GM18526 (cell line): ENCODE measurements around the gene HOXC6.

ENCODE experiments used
- POLR2A ChIP-seq: IDR thresholded peaks from 3 replicates; pipeline ENCODE4 v1.6.1; 2011; ENCODE audit not compliant: insufficient read length; ENCODE audit errors: extremely low read depth

Gene HOXC6

GRCh38 chr12:54053003-54053750, 24.9 kb downstream of the HOXC6 start:
- TF ChIP-seq POLR2A = peak; percentile 85

DNA sequence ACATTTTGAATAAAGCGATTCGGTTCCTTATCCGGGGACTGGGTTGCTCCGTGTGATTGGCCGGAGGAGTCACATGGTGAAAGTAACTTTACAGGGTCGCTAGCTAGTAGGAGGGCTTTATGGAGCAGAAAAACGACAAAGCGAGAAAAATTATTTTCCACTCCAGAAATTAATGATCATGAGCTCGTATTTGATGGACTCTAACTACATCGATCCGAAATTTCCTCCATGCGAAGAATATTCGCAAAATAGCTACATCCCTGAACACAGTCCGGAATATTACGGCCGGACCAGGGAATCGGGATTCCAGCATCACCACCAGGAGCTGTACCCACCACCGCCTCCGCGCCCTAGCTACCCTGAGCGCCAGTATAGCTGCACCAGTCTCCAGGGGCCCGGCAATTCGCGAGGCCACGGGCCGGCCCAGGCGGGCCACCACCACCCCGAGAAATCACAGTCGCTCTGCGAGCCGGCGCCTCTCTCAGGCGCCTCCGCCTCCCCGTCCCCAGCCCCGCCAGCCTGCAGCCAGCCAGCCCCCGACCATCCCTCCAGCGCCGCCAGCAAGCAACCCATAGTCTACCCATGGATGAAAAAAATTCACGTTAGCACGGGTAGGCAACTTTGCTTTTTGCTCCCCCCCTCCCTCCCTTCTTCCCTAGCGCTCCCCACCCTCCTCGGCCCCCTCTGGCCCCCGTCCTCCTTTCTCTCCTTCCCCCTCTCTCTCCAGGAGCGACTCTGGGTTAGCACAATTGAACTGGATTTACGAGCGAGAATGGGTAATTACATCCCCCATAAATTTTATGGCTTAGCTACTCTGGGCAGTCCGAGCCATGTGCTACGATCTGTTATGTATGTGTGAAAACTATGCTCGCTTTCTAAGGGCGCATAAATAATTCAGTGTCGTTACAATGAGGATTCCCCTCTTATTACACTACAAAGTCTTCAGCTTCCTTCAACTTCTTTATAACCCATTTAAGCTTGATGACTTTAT, 25.8 kb downstream of the HOXC6 start, which contains the start of gene HOXC4:
TSS of gene HOXC4 (plus strand) at position 85 of the 991 bp plus-strand sequence. CDS start at position 173, 88 bp downstream.
- TF ChIP-seq POLR2A = no peak

GRCh38 chr12:54054742-54055194, 26.5 kb downstream of the HOXC6 start:
- no peak for TF ChIP-seq POLR2A

DNA sequence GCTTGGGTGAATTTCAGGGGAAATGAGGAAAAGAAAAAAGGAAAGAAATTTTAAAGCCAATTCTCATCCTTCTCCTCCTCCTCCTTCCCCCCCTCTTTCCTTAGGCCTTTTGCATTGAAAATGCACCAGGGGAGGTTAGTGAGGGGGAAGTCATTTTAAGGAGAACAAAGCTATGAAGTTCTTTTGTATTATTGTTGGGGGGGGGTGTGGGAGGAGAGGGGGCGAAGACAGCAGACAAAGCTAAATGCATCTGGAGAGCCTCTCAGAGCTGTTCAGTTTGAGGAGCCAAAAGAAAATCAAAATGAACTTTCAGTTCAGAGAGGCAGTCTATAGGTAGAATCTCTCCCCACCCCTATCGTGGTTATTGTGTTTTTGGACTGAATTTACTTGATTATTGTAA, 27.3 kb downstream of the HOXC6 start:
- TF ChIP-seq POLR2A = no peak

DNA sequence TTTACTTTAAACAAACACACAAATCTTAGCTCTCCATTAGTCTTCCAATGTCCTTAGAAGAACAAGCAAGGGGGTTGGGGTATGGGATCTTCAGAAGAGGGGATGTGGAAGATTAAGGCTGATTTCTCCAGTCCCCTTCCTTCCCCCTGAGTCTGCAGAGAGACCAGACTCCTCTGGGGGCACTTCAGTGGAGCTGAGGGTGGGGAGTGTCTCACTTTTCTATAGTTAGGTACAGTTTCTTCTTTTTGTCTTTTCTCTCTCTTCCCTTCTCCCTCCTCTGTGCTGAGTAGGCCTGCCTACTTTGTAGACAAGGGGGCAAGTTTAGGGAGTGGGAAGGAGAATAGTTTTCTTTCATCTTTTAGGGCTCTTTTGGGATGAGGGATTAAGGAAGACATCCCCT, 27.9 kb downstream of the HOXC6 start:
- no peak for TF ChIP-seq POLR2A

DNA sequence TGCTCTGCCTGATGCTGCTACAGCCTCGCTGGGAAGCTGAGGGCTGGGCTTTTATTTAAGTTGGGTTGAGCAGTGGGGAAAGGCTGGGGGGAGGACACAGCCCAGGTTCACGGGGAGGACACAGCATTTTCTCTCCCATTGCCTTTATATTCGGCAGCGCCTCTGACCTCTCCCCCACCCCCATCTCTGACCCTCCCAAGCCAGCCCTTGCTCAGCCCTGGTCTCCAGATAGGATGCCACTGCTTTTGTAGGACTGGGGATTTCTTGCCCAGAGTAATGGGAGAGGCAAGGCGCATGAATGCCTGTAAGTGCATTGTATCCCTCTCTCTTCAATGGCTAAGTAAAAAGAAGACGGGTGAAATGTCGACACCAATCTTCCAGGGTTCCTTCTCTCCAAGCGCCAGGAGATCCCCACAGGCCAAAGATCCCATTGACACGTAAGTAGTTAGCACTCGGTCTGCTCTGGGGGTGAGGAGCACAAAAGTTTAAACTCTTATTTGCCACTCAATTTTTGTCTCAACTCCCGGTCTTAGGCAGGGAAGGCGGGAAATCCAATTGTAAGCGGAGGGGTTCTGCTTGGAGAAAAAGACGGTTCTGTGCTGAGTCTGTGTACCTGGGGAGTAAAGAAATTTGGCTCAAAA, 30.0 kb downstream of the HOXC6 start:
- no peak for TF ChIP-seq POLR2A

DNA sequence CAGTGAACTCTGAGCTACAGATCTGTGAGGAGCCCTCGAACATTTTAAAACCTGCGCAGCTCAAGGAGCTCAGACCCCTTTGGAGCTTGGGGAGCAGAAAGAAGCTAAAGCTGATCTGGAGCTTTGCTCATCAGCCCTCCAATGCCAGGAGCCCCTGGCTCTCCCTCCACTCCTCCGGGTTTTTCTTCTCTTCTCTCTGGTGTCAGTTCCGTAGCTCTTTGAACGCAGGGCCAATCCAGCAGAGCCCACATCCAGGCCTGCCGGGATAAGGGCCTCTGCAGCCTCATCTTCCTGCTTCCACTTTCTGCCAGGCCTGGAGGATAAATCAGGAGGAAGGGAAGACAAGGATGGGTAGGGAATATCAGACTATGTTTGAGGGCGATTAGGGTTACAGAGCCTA, 31.4 kb downstream of the HOXC6 start:
- TF ChIP-seq POLR2A = no peak

DNA sequence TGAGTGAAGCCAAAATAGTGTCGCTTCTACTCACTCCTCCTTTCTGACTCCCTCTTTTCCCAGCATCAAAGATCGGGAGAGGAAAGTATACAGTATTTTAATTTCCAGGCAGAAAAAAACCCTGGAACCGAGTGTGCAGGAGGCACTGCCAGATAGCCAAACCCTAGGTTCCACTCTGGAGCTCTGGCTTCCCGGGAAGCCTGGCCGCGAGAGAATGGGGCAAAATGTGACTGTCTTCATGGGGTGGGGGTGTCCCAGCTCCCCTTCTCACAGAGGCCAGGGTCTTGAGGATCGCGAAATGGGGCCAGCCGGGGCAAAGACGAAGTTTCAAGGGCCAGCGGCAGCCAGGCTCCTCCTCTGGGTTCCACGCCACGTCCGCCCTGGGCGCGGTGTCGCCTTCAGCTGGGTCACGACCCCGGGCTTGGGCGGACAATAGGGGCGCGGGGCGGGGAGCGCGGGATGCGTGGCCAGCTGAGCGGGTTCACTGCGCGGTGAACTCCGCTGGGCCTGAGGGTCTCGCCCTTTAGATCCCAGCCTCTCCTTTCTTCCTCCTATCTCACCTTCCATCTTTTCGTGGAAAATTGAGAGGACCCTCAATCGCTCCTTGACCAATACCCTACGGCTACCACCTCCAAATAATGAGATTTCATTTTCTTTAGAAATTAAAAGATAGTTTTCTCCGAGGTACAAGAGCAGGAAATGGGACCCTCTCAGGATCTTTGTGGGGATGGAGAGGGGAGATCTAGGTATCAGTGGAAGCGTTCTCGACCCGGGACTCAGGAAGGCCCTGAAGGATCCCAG, 32.1 kb downstream of the HOXC6 start:
- TF ChIP-seq POLR2A = no peak

DNA sequence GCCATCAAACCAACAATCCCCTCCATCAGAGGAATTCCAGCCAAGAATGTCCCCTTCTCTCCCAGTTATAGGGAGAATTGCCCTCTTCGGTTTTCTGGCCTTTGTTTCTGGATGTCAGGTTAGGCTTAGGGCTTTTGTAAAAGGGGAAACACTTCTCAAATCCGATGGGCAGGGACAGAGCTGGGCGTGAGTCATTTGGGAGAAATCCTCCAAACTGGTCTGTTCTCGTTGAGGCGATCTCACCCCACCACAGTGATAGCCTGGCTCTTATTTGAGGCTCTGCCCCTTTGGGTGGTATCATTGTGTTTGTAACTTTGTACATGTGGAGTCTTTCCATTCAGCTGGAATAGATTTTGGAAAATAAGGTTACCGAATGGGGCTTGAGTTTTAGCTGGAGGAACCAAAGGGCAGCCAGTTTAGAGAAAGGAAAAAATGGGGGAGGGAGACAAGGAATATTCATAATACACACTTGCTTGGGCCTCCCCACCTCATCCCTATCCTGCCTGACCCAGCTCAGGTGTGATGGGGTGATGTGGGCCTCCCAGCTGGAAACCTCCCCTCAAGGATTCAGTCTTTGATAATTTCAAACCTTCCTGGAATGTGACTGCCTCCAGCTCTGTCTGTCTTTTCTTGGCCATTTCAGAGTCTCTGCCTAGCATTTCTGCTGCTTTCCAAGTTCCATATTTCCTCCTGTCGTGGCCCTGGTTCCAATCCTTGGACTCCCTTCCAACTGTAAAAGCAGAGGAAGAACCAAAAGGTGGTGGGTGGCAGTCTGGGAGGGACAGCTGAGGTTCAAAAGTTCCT, 32.9 kb downstream of the HOXC6 start:
- no peak for TF ChIP-seq POLR2A

- no peak for TF ChIP-seq POLR2A
These were observed 37.4 kb downstream of the HOXC6 start for GRCh38 chr12:54065677-54066076.

GRCh38 chr12:54066408-54066807, 38.2 kb downstream of the HOXC6 start:
- no peak for TF ChIP-seq POLR2A

- TF ChIP-seq POLR2A = no peak
These were observed 40.3 kb downstream of the HOXC6 start for GRCh38 chr12:54068418-54069070.

GRCh38 chr12:54071942-54072341, 43.7 kb downstream of the HOXC6 start:
- TF ChIP-seq POLR2A = no peak
